ENCODE results near the gene PABPC1L2A.
"Not testable (repeated sequence)": the region's sequence is repeated elsewhere in the genome, so short reads cannot be mapped to it uniquely, and the experiment has no call there.

Gene PABPC1L2A

GRCh38 chrX:73079024-73079562 lies at the start of gene PABPC1L2A:
Gene PABPC1L2A, minus strand, starts transcription at chrX:73079512. Its CDS starts 126 bp downstream, at chrX:73079386.
- not testable (repeated sequence) for DNase-seq (ENCODE audit: low read depth in 3 of 3)

GRCh38 chrX:73127700-73128241 lies 48.5 kb upstream of the PABPC1L2A start:
- no peak for DNase-seq (ENCODE audit: low read depth in 3 of 3)

GRCh38 chrX:73126240-73126639 lies 46.9 kb upstream of the PABPC1L2A start:
- no peak for DNase-seq (ENCODE audit: low read depth in 3 of 3)

- DNase-seq (ENCODE audit: low read depth in 3 of 3) = not testable (repeated sequence)
Measured at GRCh38 chrX:73099505-73099904, 20.2 kb upstream of the PABPC1L2A start.

GRCh38 chrX:73086766-73087165 lies 7.5 kb upstream of the PABPC1L2A start:
- not testable (repeated sequence) for DNase-seq (ENCODE audit: low read depth in 3 of 3)

- DNase-seq (ENCODE audit: low read depth in 3 of 3) = not testable (repeated sequence)
Measured at GRCh38 chrX:73079884-73080283, 572 bp upstream of the PABPC1L2A start.

- not testable (repeated sequence) for DNase-seq (ENCODE audit: low read depth in 3 of 3)
Measured at GRCh38 chrX:73078597-73078996, 715 bp downstream of the PABPC1L2A start.

- no peak for DNase-seq (ENCODE audit: low read depth in 3 of 3)
Measured at GRCh38 chrX:73076838-73077237, 2.5 kb downstream of the PABPC1L2A start.

GRCh38 chrX:73069365-73070035 lies 9.8 kb downstream of the PABPC1L2A start:
- no peak for DNase-seq (ENCODE audit: low read depth in 3 of 3)

GRCh38 chrX:73068467-73069364 lies 10.6 kb downstream of the PABPC1L2A start:
- DNase-seq (ENCODE audit: low read depth in 3 of 3) = no peak

GRCh38 chrX:73067761-73068466 lies 11.4 kb downstream of the PABPC1L2A start:
- not testable (repeated sequence) for DNase-seq (ENCODE audit: low read depth in 3 of 3)

GRCh38 chrX:73028876-73029275 lies 50.4 kb downstream of the PABPC1L2A start:
- DNase-seq (ENCODE audit: low read depth in 3 of 3) = no peak

Data from stimulated activated CD4-positive, alpha-beta T cell treated with anti-CD3 and anti-CD28 coated beads, TNF-alpha, amount 100 ng/mL, for 48 hours (primary cell).